VCaP (cell line): Measurements from ENCODE around the gene DRGX.

Source experiments
- H3K27ac ChIP-seq: fragments of 450-650 bp; 2 replicates; pipeline ENCODE4 v1.5.1; 2017
- CTCF ChIP-seq: fragments of 450-650 bp; conservative IDR thresholded peaks from 2 replicates; pipeline ENCODE4 v1.5.1; 2017; ENCODE audit warnings: mild to moderate bottlenecking, moderate library complexity

Gene DRGX

DNA sequence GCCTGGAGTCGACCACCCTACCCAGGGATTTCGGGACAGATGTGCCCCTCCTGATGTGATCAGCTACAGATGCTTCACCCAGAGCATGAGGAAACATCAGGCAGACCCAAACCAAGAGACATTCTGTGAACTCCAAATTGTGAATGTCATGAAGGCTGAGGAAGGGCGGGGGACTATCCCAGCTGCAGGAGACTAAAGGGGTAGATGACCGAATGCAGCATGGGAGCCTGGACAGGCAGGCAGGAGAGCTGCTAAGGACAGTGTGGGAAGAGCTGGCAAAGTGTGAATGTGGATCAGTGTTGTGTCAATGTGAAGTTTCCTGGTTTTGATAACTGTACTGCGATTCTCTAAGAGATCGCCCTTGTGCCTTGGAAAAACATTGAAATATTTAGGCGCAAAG is 19.2 kb upstream of the DRGX start:
- TF ChIP-seq CTCF: no peak
- H3K27ac ChIP-seq: no peak overlapping the region; the same call in 1 of the 2 replicates

DNA sequence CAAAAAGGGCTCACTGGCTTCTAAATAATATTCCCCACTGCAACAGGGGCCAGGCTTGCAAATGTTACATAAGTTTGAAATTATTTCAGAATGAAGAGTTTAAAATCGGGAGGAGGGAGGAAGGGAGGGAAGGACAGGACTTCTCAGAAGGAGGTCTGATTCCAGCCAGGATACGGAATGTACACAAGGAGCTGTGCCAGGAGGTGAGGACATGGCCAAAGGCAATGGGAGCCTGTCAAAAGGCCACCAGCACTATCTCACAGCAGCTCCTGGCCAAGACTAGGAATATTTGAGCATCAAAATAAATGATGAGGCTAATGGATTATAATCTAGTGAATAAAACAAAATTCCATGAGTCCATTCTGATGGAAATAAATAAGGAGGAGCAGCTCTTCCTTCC is 18.6 kb upstream of the DRGX start:
- H3K27ac ChIP-seq: no peak overlapping the region; the same call in 1 of the 2 replicates
- TF ChIP-seq CTCF: no peak

GRCh38 chr10:49412571-49412970 is 16.7 kb upstream of the DRGX start:
- H3K27ac ChIP-seq: no peak overlapping the region
- TF ChIP-seq CTCF: no peak

DNA sequence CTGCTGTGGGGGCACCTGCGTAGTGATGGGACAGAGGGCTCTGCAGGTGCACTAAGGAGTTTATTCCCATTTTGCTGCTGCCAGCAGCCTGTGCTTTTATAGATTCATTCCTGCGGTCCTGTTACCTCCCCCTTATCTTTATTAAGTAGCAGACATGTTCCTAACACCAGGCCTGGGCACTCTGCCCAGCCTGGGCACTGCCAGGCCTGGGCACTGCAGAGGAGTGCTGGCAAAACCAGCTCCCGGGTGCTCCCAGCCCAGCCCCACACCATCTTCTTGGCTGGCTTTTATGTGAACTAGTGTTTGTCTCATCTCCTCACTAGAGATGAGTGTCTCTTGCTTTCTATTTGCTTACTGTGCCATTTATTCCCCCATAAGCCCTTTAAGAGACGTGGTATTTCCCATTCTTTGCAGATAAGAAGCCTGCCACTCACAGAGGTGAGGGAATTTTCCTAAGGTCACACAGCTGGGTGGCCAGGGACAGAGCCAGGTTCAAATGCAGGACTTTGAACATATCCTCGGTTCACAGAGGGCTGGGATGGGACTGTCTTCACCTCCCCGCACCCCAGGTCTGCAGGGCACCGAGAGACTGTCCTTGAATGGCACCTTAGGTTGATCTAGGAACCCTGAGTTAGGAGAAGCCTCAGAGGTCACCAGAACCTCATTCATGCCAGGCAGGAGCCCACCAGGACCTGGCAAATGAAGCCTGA is 14.6 kb upstream of the DRGX start:
- peak overlapping the region; percentile 61 for H3K27ac ChIP-seq
- no peak for TF ChIP-seq CTCF

DNA sequence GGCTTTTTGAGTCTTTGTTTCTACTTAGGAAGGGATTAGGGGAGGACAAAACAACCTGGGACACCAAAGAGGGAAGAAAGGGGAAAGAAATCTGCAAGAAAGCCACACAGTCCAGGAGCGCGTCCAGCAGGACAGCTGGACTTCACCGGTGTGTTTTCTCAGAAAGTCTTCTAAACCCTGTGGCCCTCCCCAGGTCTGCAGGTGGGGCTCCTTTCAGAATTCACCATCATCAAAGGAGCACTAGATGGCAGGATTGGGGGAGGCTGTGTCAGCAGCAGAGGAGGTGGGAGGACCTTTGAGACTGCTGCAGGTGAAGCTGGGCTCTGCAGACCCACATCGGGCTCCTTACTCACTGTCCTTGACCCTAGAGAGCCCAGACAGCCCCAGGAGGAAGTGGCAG is 13.9 kb upstream of the DRGX start:
- H3K27ac ChIP-seq: peak overlapping the region; percentile 61
- no peak for TF ChIP-seq CTCF

GRCh38 chr10:49408519-49409306 is 12.8 kb upstream of the DRGX start:
- H3K27ac ChIP-seq: no peak overlapping the region; the same call in 1 of the 2 replicates
- TF ChIP-seq CTCF: no peak

- H3K27ac ChIP-seq: no peak overlapping the region
- TF ChIP-seq CTCF: peak; percentile 93
Observed at GRCh38 chr10:49407552-49408137, 11.8 kb upstream of the DRGX start.
